Heart left ventricle (tissue), 13 donors: ENCODE data around the gene PPTC7.
"Not testable (repeated sequence)": the region's sequence is repeated elsewhere in the genome, so short reads cannot be mapped to it uniquely, and the experiment has no call there.

Source experiments
- CTCF ChIP-seq, 12 donors: fragments of 200-600 bp; sonication (generic) in 4 of 12; IDR thresholded peaks; one replicate each; pipeline versions ENCODE4 v1.5.0 to v1.8.0; 2018 to 2022; ENCODE audit warnings: antibody characterized with exemption in 12 of 12, mild to moderate bottlenecking in 5 of 12
- POLR2A ChIP-seq, 2 donors: fragments of 450-650 bp; IDR thresholded peaks; one replicate each; pipeline ENCODE4 v1.6.1; 2017; ENCODE audit warnings: antibody characterized with exemption in 2 of 2, mild to moderate bottlenecking in 2 of 2, moderate library complexity in 2 of 2
- donor health status: ischemic (EF 13 %, LVEDD 7.1; RV severe dilation, severe dysfunction).
- donor health status: DM: no; HTN: yes; CAD: no.
- donor health status: DM: no; HTN: no; CAD: no.
- donor health status: ischemic (EF 25% LVEDD 6.9; RV normal size, moderate dysfunction).
- donor health status: ischemic (EF 25% LVEDD 5.7; RV mildly dilated, moderate dysfunction).
- donor health status: ischemic (EF 35%, LVEDD 5.7; RV mildly dilated, moderate dysfunction).
- donor health status: nonischemic (EF 11% LVEDD 7.7; RV severe dilation, severe dysfunction).
- donor health status: DM: yes; HTN: yes; CAD: no.
- donor health status: PGD.
- donor health status: ischemic (EF 29% LVEDD 5.4; RV normal size, mild dysfunction).
- donor health status: nonischemic (EF 23%, LVEDD 6.1; RV moderate dilation, normal function).

GRCh38 chr12:110574717-110575230, 8.3 kb downstream of the PPTC7 start:
- TF ChIP-seq CTCF, POLR2A (IDR thresholded peaks at IDR 0.05): not testable (repeated sequence)
